AG04449 (cell line): Measurements from ENCODE around the gene DNASE1L2.
A peak's percentile ranks its signal among the peaks of the same experiment; 100 is the strongest.

Experiments
- CTCF ChIA-PET: fragments of 350-600 bp; formaldehyde crosslinking; extraction: SDS; loops from one replicate; lab custom pipeline; 2021; ENCODE audit warnings: antibody characterized with exemption; lab: Yijun Ruan, JAX
- POLR2A ChIA-PET: fragments of 400-600, 350-600 bp; formaldehyde crosslinking; extraction: SDS; loops from one replicate; lab custom pipeline; 2020; ENCODE audit warnings: antibody characterized with exemption, inconsistent platforms; lab: Yijun Ruan, JAX
- DNase-seq: peaks from one replicate; pipeline ENCODE4 v3.0.0-alpha.2; 2010; ENCODE audit warnings: low read depth, low spot score
- H3K4me3 ChIP-seq: 2 replicates; pipeline ENCODE4 v1.5.1; 2011; ENCODE audit warnings: low read depth, mild to moderate bottlenecking, control low read depth, low read length
- TF ChIP-seq, protein P1 (sequence below): IDR thresholded peaks from one replicate; pipeline ENCODE4 v1.5.1; 2011; ENCODE audit warnings: mild to moderate bottlenecking, moderate library complexity, low read length, control low read depth, inconsistent platforms; ENCODE audit not compliant: insufficient read depth; ENCODE audit errors: missing control alignments

The DNASE1L2 gene

DNA sequence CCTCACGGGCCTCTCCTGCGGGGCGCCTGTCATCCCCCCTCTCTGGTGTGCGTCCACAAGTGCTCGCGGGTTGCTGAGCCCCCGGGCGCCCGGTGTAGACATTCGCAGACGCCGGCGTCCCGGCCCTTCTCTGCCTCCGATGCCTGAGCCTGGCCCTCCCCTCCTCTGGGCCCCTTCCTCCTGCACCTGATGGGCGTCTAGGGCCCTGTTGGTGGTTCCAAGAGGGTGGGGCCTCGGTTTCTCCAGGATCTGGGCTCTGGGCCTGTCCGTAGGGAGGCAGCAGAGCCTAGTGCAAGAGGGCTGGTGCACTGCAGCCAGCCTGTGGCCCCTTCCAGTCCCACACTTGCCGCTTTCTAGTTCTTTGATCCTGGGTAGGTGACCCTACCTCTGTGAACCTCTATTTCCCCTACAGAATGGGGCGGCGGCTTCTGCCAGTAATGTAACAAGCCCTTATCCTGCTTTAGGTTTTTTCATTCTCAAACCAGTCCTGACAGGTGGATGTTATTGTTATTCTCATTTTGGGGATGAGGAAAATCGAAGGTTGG lies 12.2 kb upstream of the DNASE1L2 start:
- peak overlapping the region; percentile 89 for H3K4me3 ChIP-seq
- CTCF ChIA-PET, result interaction anchor here (0.9 kb wide), 1 partner anchor 119 kb away, joined by 3 read pairs; no protein-coding TSS in a partner anchor
- TF ChIP-seq, protein P1, sequence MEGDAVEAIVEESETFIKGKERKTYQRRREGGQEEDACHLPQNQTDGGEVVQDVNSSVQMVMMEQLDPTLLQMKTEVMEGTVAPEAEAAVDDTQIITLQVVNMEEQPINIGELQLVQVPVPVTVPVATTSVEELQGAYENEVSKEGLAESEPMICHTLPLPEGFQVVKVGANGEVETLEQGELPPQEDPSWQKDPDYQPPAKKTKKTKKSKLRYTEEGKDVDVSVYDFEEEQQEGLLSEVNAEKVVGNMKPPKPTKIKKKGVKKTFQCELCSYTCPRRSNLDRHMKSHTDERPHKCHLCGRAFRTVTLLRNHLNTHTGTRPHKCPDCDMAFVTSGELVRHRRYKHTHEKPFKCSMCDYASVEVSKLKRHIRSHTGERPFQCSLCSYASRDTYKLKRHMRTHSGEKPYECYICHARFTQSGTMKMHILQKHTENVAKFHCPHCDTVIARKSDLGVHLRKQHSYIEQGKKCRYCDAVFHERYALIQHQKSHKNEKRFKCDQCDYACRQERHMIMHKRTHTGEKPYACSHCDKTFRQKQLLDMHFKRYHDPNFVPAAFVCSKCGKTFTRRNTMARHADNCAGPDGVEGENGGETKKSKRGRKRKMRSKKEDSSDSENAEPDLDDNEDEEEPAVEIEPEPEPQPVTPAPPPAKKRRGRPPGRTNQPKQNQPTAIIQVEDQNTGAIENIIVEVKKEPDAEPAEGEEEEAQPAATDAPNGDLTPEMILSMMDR, result peak; percentile 21
- DNase-seq, result no peak
- POLR2A ChIA-PET, result interaction anchor here (1.8 kb wide), 1 partner anchor 10 kb away, joined by 6 read pairs; the partner anchor contains the start of gene PGP

DNA sequence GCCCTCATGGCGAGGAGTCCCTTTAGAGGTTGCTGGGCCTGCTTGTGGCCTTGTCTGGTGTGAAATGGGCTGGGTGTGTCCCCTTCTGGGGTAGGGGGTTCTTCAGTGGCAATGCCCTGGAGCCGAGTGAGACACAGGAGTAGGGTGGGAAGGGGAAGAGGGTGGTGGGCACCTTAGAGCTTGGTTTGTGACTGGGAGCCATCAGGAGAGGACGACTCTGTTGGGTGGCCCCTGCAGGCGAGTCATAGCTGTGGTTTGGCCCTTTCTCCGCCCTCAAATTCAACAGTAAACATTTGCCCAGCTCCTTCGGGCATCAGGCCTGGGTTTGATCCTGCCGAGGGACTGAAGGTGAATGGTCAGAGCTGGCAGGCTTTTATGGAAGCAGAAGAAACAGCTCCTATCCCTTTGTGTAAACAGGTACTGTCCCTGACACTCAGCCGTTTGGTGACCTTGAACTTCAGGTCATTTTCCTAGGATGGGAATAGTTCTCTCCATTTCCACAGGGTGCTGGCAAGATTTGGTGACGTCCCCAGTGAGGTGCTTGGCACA lies 9.9 kb upstream of the DNASE1L2 start:
- no peak overlapping the region for H3K4me3 ChIP-seq
- TF ChIP-seq, protein P1, result no peak
- no peak for DNase-seq
- ChIA-PET POLR2A (interaction anchor here (1.2 kb wide), 1 partner anchor 12 kb away, joined by 4 read pairs; no protein-coding TSS in a partner anchor), CTCF (interaction anchor here (1.1 kb wide), 1 partner anchor 24 kb away, joined by 4 read pairs; the partner anchor contains the start of gene ECI1)

DNA sequence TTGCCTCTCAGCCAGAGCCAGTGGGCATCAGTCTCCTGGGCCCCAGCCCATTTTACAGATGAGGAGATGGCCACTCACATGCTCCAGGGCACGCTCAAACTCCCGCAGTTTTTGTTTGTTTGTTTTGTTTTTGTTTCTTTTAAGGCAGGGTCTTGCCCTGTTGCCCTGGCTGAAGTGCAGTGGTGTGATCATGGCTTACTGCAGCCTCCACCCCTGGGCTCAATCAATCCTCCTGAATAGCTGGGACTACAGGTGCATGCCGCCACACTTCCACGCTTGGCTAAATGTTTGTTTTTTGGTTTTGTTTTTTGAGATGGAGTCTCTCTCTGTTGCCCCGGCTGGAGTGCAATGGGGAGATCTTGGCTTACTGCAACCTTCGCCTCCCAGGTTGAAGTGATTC lies 9.3 kb upstream of the DNASE1L2 start:
- TF ChIP-seq, protein P1, result no peak
- DNase-seq, result no peak
- ChIA-PET CTCF (interaction anchor here (1.1 kb wide), 1 partner anchor 24 kb away, joined by 4 read pairs; the partner anchor contains the start of gene ECI1), POLR2A (interaction anchor here (1.2 kb wide), 1 partner anchor 12 kb away, joined by 4 read pairs; no protein-coding TSS in a partner anchor)
- H3K4me3 ChIP-seq, result no peak overlapping the region

DNA sequence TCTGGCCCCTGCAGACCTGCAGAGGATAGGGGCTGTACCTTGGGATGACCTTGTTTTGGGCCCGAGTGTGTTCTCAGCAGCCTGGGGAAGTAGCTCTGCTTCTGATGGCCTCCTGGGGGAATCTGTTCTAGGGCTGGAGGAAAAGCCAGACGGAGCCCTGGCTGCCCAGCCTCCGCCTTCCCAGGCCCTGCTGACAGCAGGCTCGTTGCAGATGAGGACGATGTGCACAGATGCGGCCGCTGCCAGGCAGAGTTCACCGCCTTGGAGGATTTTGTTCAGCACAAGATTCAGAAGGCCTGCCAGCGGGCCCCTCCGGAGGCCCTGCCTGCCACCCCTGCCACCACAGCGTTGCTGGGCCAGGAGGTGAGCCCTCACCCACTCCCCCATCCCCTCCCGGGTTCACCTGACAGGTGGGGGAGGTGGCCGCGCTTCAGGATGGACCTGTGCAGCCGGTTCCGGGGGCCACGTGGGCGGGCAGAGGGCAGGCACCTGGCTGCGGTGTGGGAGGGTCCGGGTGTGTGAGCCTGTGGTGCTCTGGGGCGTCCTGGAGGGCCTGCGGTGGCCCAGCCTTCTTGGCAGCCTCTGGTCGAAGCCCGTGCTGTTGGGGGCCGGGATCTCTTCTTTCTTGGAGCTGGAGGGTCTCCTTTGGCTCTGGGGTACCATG lies 8.0 kb upstream of the DNASE1L2 start:
- H3K4me3 ChIP-seq, result no peak overlapping the region
- no peak for DNase-seq
- TF ChIP-seq, protein P1, result no peak
- CTCF ChIA-PET, result no interaction called here
- POLR2A ChIA-PET, result no interaction called here

DNA sequence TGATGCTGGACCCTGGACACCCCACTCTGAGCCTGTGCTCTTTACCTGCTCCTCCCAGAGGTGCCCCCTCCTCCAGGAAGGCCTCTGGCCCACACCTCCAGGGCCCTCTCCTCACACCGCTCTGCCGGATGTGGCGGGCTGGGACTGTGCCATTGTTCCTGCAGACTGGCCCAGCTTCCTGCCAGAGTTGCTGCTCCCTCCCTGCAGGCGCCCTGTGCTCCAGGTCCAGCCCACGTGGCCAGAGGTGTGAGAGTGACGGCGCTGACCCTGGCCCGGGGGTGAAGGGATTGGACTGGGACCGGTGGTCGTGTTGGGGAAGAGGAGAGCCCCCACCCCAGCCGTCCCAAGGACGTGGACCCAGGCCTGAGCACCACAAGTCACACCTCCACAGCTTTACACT lies 7.2 kb upstream of the DNASE1L2 start:
- POLR2A ChIA-PET, result no interaction called here
- no peak overlapping the region for H3K4me3 ChIP-seq
- CTCF ChIA-PET, result no interaction called here

More for the DNA sequence above, 7.2 kb upstream of the DNASE1L2 start:
- TF ChIP-seq, protein P1, result no peak
- DNase-seq, result no peak
